Smooth muscle cell of the brain vasculature (primary cell): ENCODE measurements around the gene MYH11.
"Not testable (repeated sequence)": the region's sequence is repeated elsewhere in the genome, so short reads cannot be mapped to it uniquely, and the experiment has no call there.

ENCODE experiments used
- DNase-seq: peaks from one replicate; pipeline ENCODE4 v3.0.0-alpha.2; 2012; ENCODE audit warnings: low read depth, low spot score

MYH11 gene

GRCh38 chr16:15810411-15810810 is 46.4 kb downstream of the MYH11 start:
- no peak for DNase-seq

GRCh38 chr16:15809297-15809696 is 47.5 kb downstream of the MYH11 start:
- DNase-seq: not testable (repeated sequence)

- DNase-seq: no peak
These were observed 48.8 kb downstream of the MYH11 start for GRCh38 chr16:15808071-15808470.

GRCh38 chr16:15807603-15808009 is 49.2 kb downstream of the MYH11 start:
- no peak for DNase-seq

- no peak for DNase-seq
These were observed 53.2 kb downstream of the MYH11 start for GRCh38 chr16:15803618-15804017.

- no peak for DNase-seq
These were observed 56.9 kb downstream of the MYH11 start for GRCh38 chr16:15799851-15800495.

- DNase-seq: no peak
These were observed 58.2 kb downstream of the MYH11 start for GRCh38 chr16:15798671-15799070.

GRCh38 chr16:15796885-15797284 is 59.9 kb downstream of the MYH11 start:
- no peak for DNase-seq

GRCh38 chr16:15795615-15796014 is 61.2 kb downstream of the MYH11 start:
- no peak for DNase-seq

- no peak for DNase-seq
These were observed 64.3 kb downstream of the MYH11 start for GRCh38 chr16:15792563-15792971.

GRCh38 chr16:15790458-15790857 is 66.4 kb downstream of the MYH11 start:
- no peak for DNase-seq

GRCh38 chr16:15789816-15790215 is 67.0 kb downstream of the MYH11 start:
- not testable (repeated sequence) for DNase-seq

GRCh38 chr16:15788846-15789239 is 68.0 kb downstream of the MYH11 start:
- no peak for DNase-seq

- DNase-seq: no peak
These were observed 70.3 kb downstream of the MYH11 start for GRCh38 chr16:15786501-15786900.

- no peak for DNase-seq
These were observed 71.3 kb downstream of the MYH11 start for GRCh38 chr16:15785386-15786059.

- DNase-seq: no peak
These were observed 72.8 kb downstream of the MYH11 start for GRCh38 chr16:15783985-15784384.

- no peak for DNase-seq
These were observed 74.1 kb downstream of the MYH11 start for GRCh38 chr16:15782573-15783365.

- no peak for DNase-seq
These were observed 75.2 kb downstream of the MYH11 start for GRCh38 chr16:15781650-15782049.

GRCh38 chr16:15780805-15781204 is 76.0 kb downstream of the MYH11 start:
- no peak for DNase-seq

GRCh38 chr16:15779664-15780351 is 77.0 kb downstream of the MYH11 start:
- DNase-seq: no peak

- DNase-seq: no peak
These were observed 77.7 kb downstream of the MYH11 start for GRCh38 chr16:15778999-15779614.
